ENCODE measurements around the gene TRABD. TPM values are rescaled to one million over a fixed set of nuclear protein-coding genes. Genes with fewer than 3 reads are reported as not detected.
"Not testable (repeated sequence)": the region's sequence is repeated elsewhere in the genome, so short reads cannot be mapped to it uniquely, and the experiment has no call there.

Gene TRABD
- total RNA-seq, 4 donors from 2014 or later, result 18.3 to 31.0 (median 22.3) TPM

DNA sequence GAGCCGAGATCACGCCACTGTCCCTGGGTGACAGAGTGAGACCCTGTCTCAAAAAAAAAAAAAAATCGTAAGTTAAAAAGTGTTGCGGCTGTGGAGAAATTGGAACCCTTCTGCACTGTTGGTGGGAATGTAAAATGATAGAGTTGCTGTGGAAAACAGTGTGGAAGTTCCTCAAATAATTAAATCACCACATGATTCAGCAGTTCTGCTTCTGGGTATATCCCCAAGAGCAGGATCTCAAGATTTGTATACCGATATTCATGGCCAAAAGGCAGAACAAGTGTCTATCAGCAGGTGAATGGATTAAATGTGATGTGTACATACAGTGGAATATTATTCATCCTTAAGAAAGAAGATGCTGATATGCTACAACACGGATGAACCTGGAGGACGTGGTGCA lies 18.9 kb downstream of the TRABD start:
- peaks cover 35 to 63% (median 58%) of the 10 kb centered on the region in 4 donors for H3K4me1 ChIP-seq
- TF ChIP-seq POLR2AphosphoS5 (IDR thresholded peaks at IDR 0.05) (no peak), EP300 (IDR thresholded peaks at IDR 0.05) (no peak), POLR2A (IDR thresholded peaks at IDR 0.05; ENCODE audit: low read depth) (no peak)
- TF ChIP-seq, protein P1, sequence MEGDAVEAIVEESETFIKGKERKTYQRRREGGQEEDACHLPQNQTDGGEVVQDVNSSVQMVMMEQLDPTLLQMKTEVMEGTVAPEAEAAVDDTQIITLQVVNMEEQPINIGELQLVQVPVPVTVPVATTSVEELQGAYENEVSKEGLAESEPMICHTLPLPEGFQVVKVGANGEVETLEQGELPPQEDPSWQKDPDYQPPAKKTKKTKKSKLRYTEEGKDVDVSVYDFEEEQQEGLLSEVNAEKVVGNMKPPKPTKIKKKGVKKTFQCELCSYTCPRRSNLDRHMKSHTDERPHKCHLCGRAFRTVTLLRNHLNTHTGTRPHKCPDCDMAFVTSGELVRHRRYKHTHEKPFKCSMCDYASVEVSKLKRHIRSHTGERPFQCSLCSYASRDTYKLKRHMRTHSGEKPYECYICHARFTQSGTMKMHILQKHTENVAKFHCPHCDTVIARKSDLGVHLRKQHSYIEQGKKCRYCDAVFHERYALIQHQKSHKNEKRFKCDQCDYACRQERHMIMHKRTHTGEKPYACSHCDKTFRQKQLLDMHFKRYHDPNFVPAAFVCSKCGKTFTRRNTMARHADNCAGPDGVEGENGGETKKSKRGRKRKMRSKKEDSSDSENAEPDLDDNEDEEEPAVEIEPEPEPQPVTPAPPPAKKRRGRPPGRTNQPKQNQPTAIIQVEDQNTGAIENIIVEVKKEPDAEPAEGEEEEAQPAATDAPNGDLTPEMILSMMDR (IDR thresholded peaks at IDR 0.05), result no peak
- no peak overlapping the region for H3K27ac ChIP-seq (replicated peaks in 1 of 4)
- intact Hi-C loops (cut with DNase I), result no loop called here
- H3K36me3 ChIP-seq, result peaks cover 6 to 46% (median 42%) of the 10 kb centered on the region in 4 donors
- H3K4me3 ChIP-seq, result no peak overlapping the region
- 80% methylated on average over 7 of the region's 7 CpGs for WGBS
- no peaks in the 10 kb centered on the region for H3K9me3 ChIP-seq
- no peaks in the 10 kb centered on the region for H3K27me3 ChIP-seq
- no peak for DNase-seq (ENCODE audit: extremely low spot score)

- H3K27ac ChIP-seq (replicated peaks in 1 of 4); DNase-seq (ENCODE audit: extremely low spot score); H3K27me3 ChIP-seq; H3K9me3 ChIP-seq; H3K4me3 ChIP-seq; intact Hi-C loops (cut with DNase I): not testable (repeated sequence)
- H3K4me1 ChIP-seq, result peaks cover 31 to 63% (median 56%) of the 10 kb centered on the region in 4 donors
- peaks cover 6 to 47% (median 44%) of the 10 kb centered on the region in 4 donors for H3K36me3 ChIP-seq
- WGBS, result 83% methylated on average over 9 of the region's 9 CpGs
These were observed 19.3 kb downstream of the TRABD start for GRCh38 chr22:50204998-50205397.

GRCh38 chr22:50205781-50206569 lies 20.3 kb downstream of the TRABD start:
- no peak for DNase-seq (ENCODE audit: extremely low spot score)
- intact Hi-C loops (cut with DNase I), result no loop called here
- Histone ChIP-seq H3K4me3 (no peak overlapping the region), H3K36me3 (peaks cover 12 to 57% (median 54%) of the 10 kb centered on the region in 4 donors), H3K27me3 (no peaks in the 10 kb centered on the region), H3K4me1 (peaks cover 28 to 65% (median 53%) of the 10 kb centered on the region in 4 donors), H3K9me3 (no peaks in the 10 kb centered on the region), H3K27ac (replicated peaks in 1 of 4) (peak overlapping the region; percentile 1 to 59 (median 50))
- whole genome bisulfite sequencing, result 90% methylated on average over 31 of the region's 45 CpGs
- TF ChIP-seq, protein P1 (IDR thresholded peaks at IDR 0.05), result no peak

DNA sequence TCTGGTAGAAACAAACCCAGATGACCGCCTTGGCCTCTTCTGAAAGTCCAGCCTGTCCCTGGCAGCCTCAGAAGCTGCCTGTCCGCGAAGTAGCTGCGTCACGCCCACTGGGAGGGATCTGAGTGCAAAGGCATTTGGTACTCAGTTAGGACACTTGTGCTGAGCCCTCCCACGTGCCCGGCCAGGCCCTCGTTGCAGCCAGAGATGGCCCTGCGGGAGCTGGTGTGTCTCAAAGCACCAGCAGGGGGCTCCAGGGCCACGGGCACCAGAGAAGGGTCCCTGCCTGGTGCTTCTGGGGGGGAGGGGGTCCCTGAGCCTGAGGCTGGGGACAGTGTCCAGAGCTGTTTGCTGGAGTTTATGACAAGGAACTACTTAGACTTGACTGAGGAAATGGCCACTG lies 20.9 kb downstream of the TRABD start:
- intact Hi-C loops (cut with DNase I), result no loop called here
- Histone ChIP-seq H3K9me3 (no peaks in the 10 kb centered on the region), H3K4me3 (no peak overlapping the region), H3K4me1 (peaks cover 28 to 61% (median 50%) of the 10 kb centered on the region in 4 donors), H3K27ac (replicated peaks in 1 of 4) (peak overlapping the region; percentile 24 to 59 (median 50)), H3K36me3 (peaks cover 14 to 63% (median 58%) of the 10 kb centered on the region in 4 donors), H3K27me3 (no peaks in the 10 kb centered on the region)
- DNase-seq (ENCODE audit: extremely low spot score), result no peak
- no peak for TF ChIP-seq POLR2A (IDR thresholded peaks at IDR 0.05; ENCODE audit: low read depth)
- no peak for TF ChIP-seq EP300 (IDR thresholded peaks at IDR 0.05)
- TF ChIP-seq, protein P1 (IDR thresholded peaks at IDR 0.05), result peak in 2 of 3 experiments; percentile 11 to 49
- peak; percentile 12 to 52 for TF ChIP-seq POLR2AphosphoS5 (IDR thresholded peaks at IDR 0.05)
- WGBS, result 100% methylated on average over 2 of the region's 10 CpGs

- Histone ChIP-seq H3K4me3 (no peak overlapping the region), H3K4me1 (peaks cover 19 to 52% (median 40%) of the 10 kb centered on the region in 4 donors), H3K27me3 (no peaks in the 10 kb centered on the region), H3K9me3 (no peaks in the 10 kb centered on the region), H3K36me3 (peaks cover 18 to 73% (median 68%) of the 10 kb centered on the region in 4 donors), H3K27ac (replicated peaks in 1 of 4) (no peak overlapping the region)
- DNase-seq (ENCODE audit: extremely low spot score), result no peak
- intact Hi-C loops (cut with DNase I), result loop anchor here (2.0 kb wide), 1 partner anchor 59 kb away; no protein-coding TSS in a partner anchor
- WGBS, result 74% methylated on average over 11 of the region's 23 CpGs
- TF ChIP-seq, protein P1 (IDR thresholded peaks at IDR 0.05), result no peak
- TF ChIP-seq EP300 (IDR thresholded peaks at IDR 0.05) (no peak), POLR2A (IDR thresholded peaks at IDR 0.05; ENCODE audit: low read depth) (no peak), POLR2AphosphoS5 (IDR thresholded peaks at IDR 0.05) (no peak)
These were observed 21.8 kb downstream of the TRABD start for GRCh38 chr22:50207383-50208140.

Measured in esophagus muscularis mucosa (tissue), 4 donors.